NCI-H1436 treated with DMSO at 0.1 percent for 48 hours (cell line): ENCODE data around the gene SMIM41.
"Not testable (repeated sequence)": the region's sequence is repeated elsewhere in the genome, so short reads cannot be mapped to it uniquely, and the experiment has no call there.

Experiments used
- DNase-seq: peaks from one replicate; lab custom pipeline; 2025; lab: John Stamatoyannopoulos, UW

Gene SMIM41

GRCh38 chr12:52085682-52086180 lies 6.2 kb downstream of the SMIM41 start:
- DNase-seq: no peak

DNA sequence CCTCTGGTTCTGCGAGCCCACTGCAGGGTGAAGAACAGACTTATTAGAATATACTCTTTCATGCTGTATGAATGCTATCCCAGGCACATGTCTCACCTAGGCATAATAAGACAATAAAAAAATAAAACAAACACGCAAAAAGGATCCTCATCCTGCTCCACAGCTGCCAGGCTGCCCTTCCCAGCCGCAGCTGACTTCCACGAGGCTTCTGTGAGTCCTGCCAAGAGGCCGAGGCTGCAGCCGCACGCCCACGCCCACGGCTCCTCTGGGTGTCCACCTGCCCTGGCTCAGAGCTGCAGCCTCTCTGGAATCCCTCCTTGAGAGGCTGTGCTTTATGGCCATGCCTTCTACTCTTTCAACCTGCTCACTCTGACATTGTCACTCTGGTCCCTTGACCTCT lies 6.9 kb downstream of the SMIM41 start:
- no peak for DNase-seq

GRCh38 chr12:52086944-52087835 lies 7.7 kb downstream of the SMIM41 start:
- no peak for DNase-seq

- DNase-seq: no peak
Observed at GRCh38 chr12:52087961-52088820, 8.7 kb downstream of the SMIM41 start.

- DNase-seq: no peak
Observed at GRCh38 chr12:52089491-52089890, 10.0 kb downstream of the SMIM41 start.

DNA sequence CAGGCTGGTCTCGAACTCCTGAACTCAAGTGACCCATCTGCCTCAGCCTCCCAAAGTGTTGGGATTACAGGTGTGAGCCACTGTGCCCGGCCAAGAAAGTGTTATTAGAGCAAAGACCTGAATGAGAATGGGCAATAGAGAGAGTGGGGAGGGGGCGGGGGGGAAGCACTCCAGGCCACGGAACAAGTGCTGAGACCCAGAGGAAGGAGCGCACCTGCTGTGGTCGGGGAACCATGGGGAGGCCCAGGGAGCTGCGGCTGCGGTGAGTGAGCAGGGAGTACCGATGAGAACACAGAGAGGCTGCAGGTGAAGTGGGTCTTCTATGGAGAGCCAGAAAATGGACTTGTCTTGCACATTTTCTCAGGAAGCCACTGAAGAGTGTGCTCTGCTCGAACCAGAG lies 10.8 kb downstream of the SMIM41 start:
- DNase-seq: no peak

GRCh38 chr12:52091061-52091460 lies 11.6 kb downstream of the SMIM41 start:
- DNase-seq: no peak

- no peak for DNase-seq
Observed at GRCh38 chr12:52091869-52092268, 12.4 kb downstream of the SMIM41 start.

GRCh38 chr12:52093346-52093745 lies 13.8 kb downstream of the SMIM41 start:
- no peak for DNase-seq

GRCh38 chr12:52096332-52097044 lies 17.0 kb downstream of the SMIM41 start:
- no peak for DNase-seq

- DNase-seq: no peak
Observed at GRCh38 chr12:52097045-52097666, 17.7 kb downstream of the SMIM41 start.

GRCh38 chr12:52104431-52105089 lies 25.1 kb downstream of the SMIM41 start:
- not testable (repeated sequence) for DNase-seq

- DNase-seq: not testable (repeated sequence)
Observed at GRCh38 chr12:52116222-52117125, 37.0 kb downstream of the SMIM41 start.

- DNase-seq: not testable (repeated sequence)
Observed at GRCh38 chr12:52117806-52118475, 38.4 kb downstream of the SMIM41 start.

DNA sequence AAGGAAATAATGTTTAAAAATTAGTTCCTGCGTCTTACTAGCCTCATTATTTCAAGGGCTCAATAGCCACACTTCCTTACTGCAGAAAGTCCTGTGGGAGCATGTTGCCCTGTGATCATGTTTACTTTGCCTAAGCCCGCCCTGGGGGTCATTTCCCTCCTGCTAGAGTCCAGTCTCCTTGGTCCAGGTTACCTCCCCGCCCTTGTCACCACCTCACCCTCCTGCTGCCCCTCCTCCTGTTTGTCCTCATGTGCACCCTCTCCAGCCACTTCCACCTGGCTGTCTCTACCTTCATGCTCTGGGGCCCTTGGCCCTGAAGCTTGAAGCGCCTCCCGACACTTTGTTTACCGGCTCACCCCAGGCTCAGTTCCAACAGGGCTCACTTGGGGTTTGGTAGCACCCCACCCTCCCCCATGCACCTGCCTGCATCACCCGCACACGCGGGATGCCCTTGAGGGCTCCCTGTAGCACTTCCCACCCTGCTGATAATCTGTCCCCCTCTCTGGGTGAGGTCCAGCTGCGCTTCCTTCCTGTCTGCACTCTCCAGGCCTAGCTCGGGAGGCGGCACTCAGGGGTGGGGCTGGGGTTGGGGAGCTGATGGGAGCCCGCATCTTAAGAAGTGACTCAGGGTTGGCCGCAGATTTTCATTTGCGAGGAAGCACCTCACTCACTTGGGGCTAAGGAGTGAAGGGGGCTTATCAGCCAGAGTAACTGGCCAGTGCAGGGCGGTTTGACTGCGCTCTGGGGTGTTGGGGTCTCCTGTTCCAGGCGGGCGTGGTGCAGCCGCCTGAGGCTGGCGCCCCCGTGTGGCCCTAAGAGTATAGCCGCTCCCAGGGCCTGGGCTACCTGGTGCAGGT lies 40.1 kb downstream of the SMIM41 start:
- no peak for DNase-seq

DNA sequence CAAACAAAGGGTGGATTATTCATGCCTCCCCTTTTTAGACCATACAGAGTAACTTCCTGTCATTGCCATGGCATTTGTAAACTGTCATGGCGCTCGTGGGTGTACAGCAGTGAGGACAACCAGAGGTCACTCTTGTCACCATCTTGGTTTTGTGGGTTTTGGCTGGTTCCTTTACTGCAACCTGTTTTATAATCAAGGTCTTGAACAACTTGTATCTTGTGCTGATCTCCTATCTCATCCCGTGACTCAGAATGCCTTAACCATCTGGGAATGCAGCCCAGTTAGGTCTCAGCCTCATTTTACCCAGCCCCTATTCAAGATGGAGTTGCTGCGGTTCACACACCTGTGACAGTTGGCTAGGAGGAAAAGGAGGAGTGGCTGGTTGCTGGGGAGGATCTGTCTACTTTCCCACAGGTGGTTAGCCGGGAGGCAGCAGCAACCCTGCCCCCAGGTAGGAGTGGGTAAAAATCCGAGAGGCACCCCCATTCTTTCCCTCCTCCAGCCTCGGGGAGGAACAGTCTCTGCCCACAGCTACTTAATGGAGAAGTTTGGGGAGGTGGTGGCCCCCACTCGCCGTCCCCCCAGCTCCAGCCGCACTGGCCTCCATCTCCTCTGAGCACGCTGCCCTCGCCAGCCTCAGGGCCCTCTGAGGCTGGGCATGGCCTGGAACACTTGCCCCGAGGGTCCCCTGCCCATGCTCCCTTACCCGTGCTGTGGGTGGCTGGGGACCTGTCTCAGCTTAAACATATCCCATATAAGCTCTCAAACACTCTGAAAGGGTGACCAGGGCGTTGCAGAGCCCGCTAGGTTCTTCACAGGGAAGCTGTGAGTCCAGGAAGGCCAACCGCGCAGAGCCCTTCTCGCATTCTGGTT lies 41.7 kb downstream of the SMIM41 start:
- no peak for DNase-seq

DNA sequence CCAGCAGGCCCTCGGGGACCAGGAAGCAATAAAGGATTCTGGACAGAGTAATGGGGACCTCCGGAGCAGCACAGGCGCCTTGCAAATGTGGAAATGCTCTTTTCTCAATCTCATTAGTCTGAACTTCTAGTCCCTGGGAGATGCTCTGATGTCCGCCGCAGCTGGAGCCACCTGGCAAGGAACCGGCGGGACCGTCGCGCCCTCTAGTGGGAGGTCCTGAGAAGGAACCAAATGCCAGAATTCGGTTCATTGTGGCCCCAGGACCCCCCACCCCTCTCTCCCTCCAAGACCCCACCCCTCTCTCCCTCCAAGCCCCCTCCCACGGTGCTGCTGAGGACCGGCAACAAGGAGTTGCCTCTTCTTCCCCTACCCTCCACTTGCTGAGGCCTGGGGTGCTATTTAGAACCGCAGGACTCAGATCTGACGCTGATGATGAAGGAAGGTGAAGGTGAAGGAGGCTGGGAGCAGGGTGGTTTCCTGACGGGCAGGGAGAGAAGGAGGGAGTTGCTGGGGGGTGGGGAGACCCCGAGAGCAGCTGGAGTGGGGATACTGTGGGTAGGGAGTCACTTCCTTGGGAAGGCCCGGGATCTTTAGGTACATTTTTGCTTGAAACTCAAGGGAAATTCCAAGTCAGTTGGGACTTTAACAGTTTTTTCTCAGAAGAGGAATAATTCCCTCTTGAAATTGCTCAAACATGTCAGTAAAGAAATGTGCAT lies 42.5 kb downstream of the SMIM41 start:
- no peak for DNase-seq
